OCI-LY3 (cell line): ENCODE measurements around the gene ATOSB.

Experiments used
- H2AFZ ChIP-seq: fragments of 200-600, 300-600 bp; shearing (Covaris generic); 2 replicates; pipeline ENCODE4 v1.6.0; 2014; ENCODE audit warnings: antibody characterized with exemption, low read depth, low read length
- H3K27ac ChIP-seq: fragments of 200-600, 300-600 bp; sonication (generic); 2 replicates; pipeline ENCODE4 v1.5.1; 2014; ENCODE audit warnings: mild to moderate bottlenecking, low read length, moderate library complexity, mixed read lengths
- H3K27me3 ChIP-seq: fragments of 200-600, 300-600 bp; sonication (generic); 2 replicates; pipeline ENCODE4 v1.6.1; 2014; ENCODE audit warnings: low read depth, low read length, mixed read lengths
- H3K36me3 ChIP-seq: fragments of 200-600, 300-600 bp; sonication (generic); replicated peaks from 2 replicates; pipeline ENCODE3; 2014; ENCODE audit warnings: low read depth, low read length, mixed read lengths
- H3K4me1 ChIP-seq: fragments of 300-600, 200-600 bp; sonication (generic); 2 replicates; pipeline ENCODE4 v1.6.1; 2014; ENCODE audit warnings: low read length, mixed read lengths
- H3K4me2 ChIP-seq: fragments of 200-600, 300-600 bp; sonication (generic); 2 replicates; pipeline ENCODE4 v1.6.1; 2014; ENCODE audit warnings: low read length, mixed read lengths
- H3K4me3 ChIP-seq: fragments of 300-600, 200-600 bp; sonication (generic); 2 replicates; pipeline ENCODE4 v1.5.1; 2014; ENCODE audit warnings: antibody characterized with exemption, mild to moderate bottlenecking, low read length, moderate library complexity
- H3K79me2 ChIP-seq: fragments of 300-600, 200-600 bp; shearing (Covaris generic); 2 replicates; pipeline ENCODE4 v1.6.1; 2014; ENCODE audit warnings: mild to moderate bottlenecking, low read length, mixed read lengths
- H3K9ac ChIP-seq: fragments of 300-600, 200-600 bp; shearing (Covaris generic); 2 replicates; pipeline ENCODE4 v1.6.0; 2014; ENCODE audit warnings: mild to moderate bottlenecking, low read length, moderate library complexity
- H3K9me3 ChIP-seq: fragments of 200-600, 300-600 bp; shearing (Covaris generic); 2 replicates; pipeline ENCODE4 v1.6.1; 2014; ENCODE audit warnings: low read length, mixed read lengths; ENCODE audit not compliant: insufficient read depth
- H4K20me1 ChIP-seq: fragments of 200-600, 300-600 bp; sonication (generic); 2 replicates; pipeline ENCODE4 v1.6.1; 2016; ENCODE audit warnings: low read length, mixed read lengths; ENCODE audit not compliant: insufficient read depth
- EZH2phosphoT487 ChIP-seq: fragments of 200-600 bp; shearing (Covaris generic); IDR thresholded peaks from 2 replicates; pipeline ENCODE4 v1.6.1; 2018; ENCODE audit warnings: antibody characterized with exemption, mixed run types, low read depth
- TF ChIP-seq, protein P1 (sequence below): fragments of 200-600, 300-600 bp; sonication (generic); IDR thresholded peaks from 2 replicates; pipeline ENCODE4 v1.5.1; 2014; ENCODE audit warnings: antibody characterized with exemption, low read length, low read depth

ATOSB gene

DNA sequence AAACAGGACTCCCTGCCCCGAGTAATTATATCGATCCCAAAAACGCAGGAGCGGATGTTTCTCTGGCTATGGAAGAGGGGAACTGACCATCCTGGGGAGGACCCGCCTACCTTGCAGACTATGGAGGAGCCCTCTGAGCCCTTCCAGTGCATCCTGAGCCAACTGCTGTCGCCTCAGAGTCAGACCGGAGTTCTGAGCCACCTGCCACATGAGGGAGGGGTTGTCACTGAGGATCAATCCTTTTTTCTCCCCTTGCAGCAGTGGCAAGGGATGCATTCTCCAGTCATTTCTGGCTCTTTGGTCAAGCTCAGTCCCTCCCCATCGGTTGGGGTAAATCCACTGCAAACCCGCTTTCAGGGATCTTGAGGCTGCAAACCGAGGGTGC is 36.6 kb downstream of the ATOSB start:
- H3K79me2 ChIP-seq = peaks cover 20% of the 10 kb centered on the region
- H3K4me1 ChIP-seq = peaks cover 9% of the 10 kb centered on the region
- TF ChIP-seq EZH2phosphoT487 = no peak
- TF ChIP-seq, protein P1, sequence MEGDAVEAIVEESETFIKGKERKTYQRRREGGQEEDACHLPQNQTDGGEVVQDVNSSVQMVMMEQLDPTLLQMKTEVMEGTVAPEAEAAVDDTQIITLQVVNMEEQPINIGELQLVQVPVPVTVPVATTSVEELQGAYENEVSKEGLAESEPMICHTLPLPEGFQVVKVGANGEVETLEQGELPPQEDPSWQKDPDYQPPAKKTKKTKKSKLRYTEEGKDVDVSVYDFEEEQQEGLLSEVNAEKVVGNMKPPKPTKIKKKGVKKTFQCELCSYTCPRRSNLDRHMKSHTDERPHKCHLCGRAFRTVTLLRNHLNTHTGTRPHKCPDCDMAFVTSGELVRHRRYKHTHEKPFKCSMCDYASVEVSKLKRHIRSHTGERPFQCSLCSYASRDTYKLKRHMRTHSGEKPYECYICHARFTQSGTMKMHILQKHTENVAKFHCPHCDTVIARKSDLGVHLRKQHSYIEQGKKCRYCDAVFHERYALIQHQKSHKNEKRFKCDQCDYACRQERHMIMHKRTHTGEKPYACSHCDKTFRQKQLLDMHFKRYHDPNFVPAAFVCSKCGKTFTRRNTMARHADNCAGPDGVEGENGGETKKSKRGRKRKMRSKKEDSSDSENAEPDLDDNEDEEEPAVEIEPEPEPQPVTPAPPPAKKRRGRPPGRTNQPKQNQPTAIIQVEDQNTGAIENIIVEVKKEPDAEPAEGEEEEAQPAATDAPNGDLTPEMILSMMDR = no peak
- H3K27ac ChIP-seq = peak overlapping the region; percentile 64
- H2AFZ ChIP-seq = peak overlapping the region; percentile 19; the same call in 1 of the 2 replicates
- H3K4me2 ChIP-seq = peak overlapping the region; percentile 95
- peaks cover 12% of the 10 kb centered on the region for H3K36me3 ChIP-seq
- peak overlapping the region; percentile 93 for H3K4me3 ChIP-seq
- H3K27me3 ChIP-seq = no peaks in the 10 kb centered on the region
- no peaks in the 10 kb centered on the region for H3K9me3 ChIP-seq
- peak overlapping the region; percentile 91 for H3K9ac ChIP-seq
- H4K20me1 ChIP-seq = no peaks in the 10 kb centered on the region

DNA sequence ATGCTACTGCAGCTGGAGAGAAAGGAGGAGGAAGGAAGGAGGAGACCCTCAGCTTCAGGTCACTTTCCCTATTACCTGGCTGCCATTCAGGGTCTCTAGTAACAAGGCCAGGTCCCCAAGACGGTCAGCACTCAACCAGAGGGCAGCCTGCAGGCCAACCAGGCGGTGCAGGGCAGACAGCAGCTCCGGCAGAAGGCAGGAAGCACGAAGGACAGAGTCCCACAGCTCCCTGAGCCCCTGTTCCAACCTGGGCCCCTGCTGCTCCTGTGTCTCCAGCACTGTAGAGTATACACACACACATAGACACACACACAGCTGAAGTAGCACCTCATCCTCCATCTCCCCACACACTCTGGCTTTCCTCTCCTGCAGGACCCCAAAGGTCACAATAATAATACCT is 37.6 kb downstream of the ATOSB start:
- TF ChIP-seq, protein P1 = no peak
- Histone ChIP-seq H3K36me3 (peaks cover 18% of the 10 kb centered on the region), H2AFZ (no peak overlapping the region), H3K27ac (no peak overlapping the region), H4K20me1 (no peaks in the 10 kb centered on the region), H3K79me2 (peaks cover 20% of the 10 kb centered on the region), H3K4me1 (peaks cover 18% of the 10 kb centered on the region), H3K9me3 (no peaks in the 10 kb centered on the region), H3K9ac (peak overlapping the region; percentile 91; the same call in 1 of the 2 replicates), H3K4me3 (peak overlapping the region; percentile 93; the same call in 1 of the 2 replicates), H3K4me2 (peak overlapping the region; percentile 95), H3K27me3 (no peaks in the 10 kb centered on the region)

DNA sequence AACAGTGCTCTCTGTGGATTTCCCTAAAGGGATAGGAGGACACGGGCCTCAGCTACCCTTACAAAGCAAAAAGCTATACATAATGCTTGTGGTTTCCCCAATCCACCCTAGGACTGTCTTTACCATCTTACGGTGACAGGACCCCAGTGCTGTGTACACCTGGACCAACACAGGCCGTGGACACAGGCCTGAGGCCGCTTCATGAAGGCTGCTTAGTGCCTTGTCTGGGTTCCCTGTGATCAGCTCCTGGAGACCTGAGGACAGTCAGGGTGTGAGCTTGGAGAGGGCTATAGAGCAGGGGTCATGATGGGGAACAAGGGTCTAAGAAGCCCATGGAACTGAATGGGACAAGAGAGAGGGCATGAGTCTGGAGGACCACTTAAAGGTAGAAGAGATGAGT is 38.8 kb downstream of the ATOSB start:
- H4K20me1 ChIP-seq = no peaks in the 10 kb centered on the region
- no peak overlapping the region for H3K4me2 ChIP-seq
- peaks cover 25% of the 10 kb centered on the region for H3K79me2 ChIP-seq
- H3K4me1 ChIP-seq = peaks cover 22% of the 10 kb centered on the region
- no peak for TF ChIP-seq EZH2phosphoT487
- TF ChIP-seq, protein P1 = no peak
- no peak overlapping the region for H3K9ac ChIP-seq
- peaks cover 18% of the 10 kb centered on the region for H3K36me3 ChIP-seq
- H2AFZ ChIP-seq = no peak overlapping the region
- no peaks in the 10 kb centered on the region for H3K9me3 ChIP-seq
- no peak overlapping the region for H3K27ac ChIP-seq
- no peaks in the 10 kb centered on the region for H3K27me3 ChIP-seq
- H3K4me3 ChIP-seq = no peak overlapping the region

DNA sequence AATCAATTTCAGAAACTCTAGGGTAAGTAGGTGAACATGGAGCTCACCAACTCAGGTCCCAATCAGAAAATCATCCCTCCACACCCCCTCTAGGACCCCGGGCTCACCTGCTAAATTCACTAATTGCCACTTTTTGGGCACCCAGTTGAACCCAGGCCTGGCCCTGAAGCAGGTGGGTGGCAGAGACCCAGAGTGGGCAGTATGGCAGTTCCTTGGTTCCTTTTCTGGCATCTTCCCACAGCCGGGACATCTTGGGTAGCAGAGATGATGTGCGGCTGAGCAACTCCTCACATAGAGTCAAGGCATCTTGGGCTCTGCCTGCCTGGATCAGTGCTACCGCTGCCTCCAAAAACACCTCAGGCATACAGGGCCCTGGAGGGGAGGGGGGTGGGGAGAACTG is 40.3 kb downstream of the ATOSB start:
- Histone ChIP-seq H3K9ac (no peak overlapping the region), H3K9me3 (no peaks in the 10 kb centered on the region), H3K4me2 (no peak overlapping the region), H2AFZ (no peak overlapping the region), H3K27ac (no peak overlapping the region), H3K36me3 (peaks cover 22% of the 10 kb centered on the region), H4K20me1 (peaks cover 11% of the 10 kb centered on the region), H3K4me1 (peaks cover 28% of the 10 kb centered on the region), H3K79me2 (peaks cover 40% of the 10 kb centered on the region), H3K4me3 (no peak overlapping the region), H3K27me3 (no peaks in the 10 kb centered on the region)
- no peak for TF ChIP-seq EZH2phosphoT487
- TF ChIP-seq, protein P1 = no peak
